PFSK-1 (cell line): Measurements from ENCODE around the gene OR10G6.

Experiments used
- FOXP2 ChIP-seq: optimal IDR thresholded peaks from 2 replicates; pipeline ENCODE3; 2011; ENCODE audit warnings: borderline replicate concordance, control low read depth, inconsistent platforms; ENCODE audit not compliant: insufficient read depth; ENCODE audit errors: extremely low read length, extremely low read depth
- POLR2AphosphoS5 ChIP-seq: IDR thresholded peaks from 2 replicates; pipeline ENCODE4 v1.6.1; 2012; ENCODE audit warnings: low read depth, mild to moderate bottlenecking, control low read depth, low read length, moderate library complexity
- REST ChIP-seq, 2 experiments: IDR thresholded peaks; 2 replicates each; pipeline versions ENCODE4 v1.6.1 to v1.8.0; 2011 to 2012; ENCODE audit warnings: low read depth in 2 of 2, low read length in 2 of 2, control low read depth in 1 of 2, inconsistent platforms in 1 of 2, mild to moderate bottlenecking in 1 of 2, moderate library complexity in 1 of 2; ENCODE audit not compliant: insufficient read depth in 1 of 2
- TAF1 ChIP-seq: IDR thresholded peaks from 2 replicates; pipeline ENCODE4 v1.6.1; 2012; ENCODE audit warnings: low read length, control low read depth, borderline replicate concordance; ENCODE audit not compliant: insufficient read depth

GRCh38 chr11:123973816-123974215, 21.1 kb downstream of the OR10G6 start:
- TF ChIP-seq REST (IDR thresholded peaks at IDR 0.05; ENCODE audit: insufficient read depth in 1 of 2, low read depth in 2 of 2, low read length in 2 of 2) = no peak
- TF ChIP-seq POLR2AphosphoS5 = no peak
- TF ChIP-seq FOXP2 = no peak
- TF ChIP-seq TAF1 = no peak
